ENCODE results near the gene GPLD1.

GPLD1 gene

GRCh38 chr6:24480705-24481104 lies 8.7 kb downstream of the GPLD1 start:
- H3K79me2 ChIP-seq (ENCODE audit: insufficient read depth, low read length): no peaks in the 10 kb centered on the region
- H3K27me3 ChIP-seq (ENCODE audit: low read length): no peaks in the 10 kb centered on the region
- no peak overlapping the region for H3K9ac ChIP-seq (ENCODE audit: low read length)
- H3K4me2 ChIP-seq (ENCODE audit: low read depth, low read length, poor library complexity, severe bottlenecking): no peak overlapping the region
- H3K36me3 ChIP-seq (ENCODE audit: low read length): no peaks in the 10 kb centered on the region
- H4K20me1 ChIP-seq (ENCODE audit: low read depth, low read length): no peaks in the 10 kb centered on the region
- H3K4me3 ChIP-seq (ENCODE audit: insufficient read depth, low read length, poor library complexity, severe bottlenecking): no peak overlapping the region
- no peak overlapping the region for H2AFZ ChIP-seq (ENCODE audit: low read depth, low read length, severe bottlenecking)
- H3K27ac ChIP-seq (ENCODE audit: low read depth, low read length): no peak overlapping the region
- H3K9me3 ChIP-seq (ENCODE audit: insufficient read depth, low read length): no peaks in the 10 kb centered on the region
- TF ChIP-seq EZH2phosphoT487 (conservative IDR thresholded peaks at IDR 0.05; ENCODE audit: low read length): no peak
- TF ChIP-seq, protein P1, sequence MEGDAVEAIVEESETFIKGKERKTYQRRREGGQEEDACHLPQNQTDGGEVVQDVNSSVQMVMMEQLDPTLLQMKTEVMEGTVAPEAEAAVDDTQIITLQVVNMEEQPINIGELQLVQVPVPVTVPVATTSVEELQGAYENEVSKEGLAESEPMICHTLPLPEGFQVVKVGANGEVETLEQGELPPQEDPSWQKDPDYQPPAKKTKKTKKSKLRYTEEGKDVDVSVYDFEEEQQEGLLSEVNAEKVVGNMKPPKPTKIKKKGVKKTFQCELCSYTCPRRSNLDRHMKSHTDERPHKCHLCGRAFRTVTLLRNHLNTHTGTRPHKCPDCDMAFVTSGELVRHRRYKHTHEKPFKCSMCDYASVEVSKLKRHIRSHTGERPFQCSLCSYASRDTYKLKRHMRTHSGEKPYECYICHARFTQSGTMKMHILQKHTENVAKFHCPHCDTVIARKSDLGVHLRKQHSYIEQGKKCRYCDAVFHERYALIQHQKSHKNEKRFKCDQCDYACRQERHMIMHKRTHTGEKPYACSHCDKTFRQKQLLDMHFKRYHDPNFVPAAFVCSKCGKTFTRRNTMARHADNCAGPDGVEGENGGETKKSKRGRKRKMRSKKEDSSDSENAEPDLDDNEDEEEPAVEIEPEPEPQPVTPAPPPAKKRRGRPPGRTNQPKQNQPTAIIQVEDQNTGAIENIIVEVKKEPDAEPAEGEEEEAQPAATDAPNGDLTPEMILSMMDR (IDR thresholded peaks at IDR 0.05; ENCODE audit: insufficient read depth, low read length, poor library complexity, severe bottlenecking): no peak
- no peaks in the 10 kb centered on the region for H3F3A ChIP-seq (ENCODE audit: insufficient read depth)
- H3K9me2 ChIP-seq (replicated peaks; ENCODE audit: insufficient read depth, low read length): no peaks in the 10 kb centered on the region

GRCh38 chr6:24478903-24479302 lies 10.5 kb downstream of the GPLD1 start:
- Histone ChIP-seq H2AFZ (ENCODE audit: low read depth, low read length, severe bottlenecking) (no peak overlapping the region), H3K36me3 (ENCODE audit: low read length) (no peaks in the 10 kb centered on the region), H3K9me2 (replicated peaks; ENCODE audit: insufficient read depth, low read length) (no peaks in the 10 kb centered on the region), H3K79me2 (ENCODE audit: insufficient read depth, low read length) (no peaks in the 10 kb centered on the region), H4K20me1 (ENCODE audit: low read depth, low read length) (no peaks in the 10 kb centered on the region), H3K9ac (ENCODE audit: low read length) (no peak overlapping the region), H3K27ac (ENCODE audit: low read depth, low read length) (no peak overlapping the region), H3K9me3 (ENCODE audit: insufficient read depth, low read length) (no peaks in the 10 kb centered on the region), H3K4me3 (ENCODE audit: insufficient read depth, low read length, poor library complexity, severe bottlenecking) (no peak overlapping the region), H3K27me3 (ENCODE audit: low read length) (no peaks in the 10 kb centered on the region), H3F3A (ENCODE audit: insufficient read depth) (no peaks in the 10 kb centered on the region), H3K4me2 (ENCODE audit: low read depth, low read length, poor library complexity, severe bottlenecking) (no peak overlapping the region)
- no peak for TF ChIP-seq EZH2phosphoT487 (conservative IDR thresholded peaks at IDR 0.05; ENCODE audit: low read length)
- TF ChIP-seq, protein P1 (IDR thresholded peaks at IDR 0.05; ENCODE audit: insufficient read depth, low read length, poor library complexity, severe bottlenecking): no peak

DNA sequence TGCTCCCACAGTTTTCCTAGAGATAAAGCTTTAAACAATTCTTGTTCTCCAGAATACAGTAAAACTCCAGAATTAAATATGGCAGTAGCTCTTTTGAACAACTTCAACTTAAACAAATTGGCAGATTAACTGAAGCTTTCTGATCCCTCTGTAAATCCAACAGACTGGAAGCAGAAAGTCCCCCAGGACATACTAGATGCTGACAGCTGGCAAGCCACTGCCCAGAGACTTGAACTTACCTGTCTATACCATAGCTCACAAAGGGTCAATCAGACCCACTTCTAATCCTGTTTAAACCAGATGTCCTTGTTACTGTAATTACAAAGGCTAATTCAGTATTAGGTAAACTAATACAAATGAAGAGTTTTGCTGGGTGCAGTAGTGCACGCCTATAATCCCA lies 12.3 kb downstream of the GPLD1 start:
- H3K9ac ChIP-seq (ENCODE audit: low read length): no peak overlapping the region
- H3K27ac ChIP-seq (ENCODE audit: low read depth, low read length): no peak overlapping the region
- no peaks in the 10 kb centered on the region for H3K27me3 ChIP-seq (ENCODE audit: low read length)
- no peaks in the 10 kb centered on the region for H3F3A ChIP-seq (ENCODE audit: insufficient read depth)
- H3K9me3 ChIP-seq (ENCODE audit: insufficient read depth, low read length): no peaks in the 10 kb centered on the region
- H3K4me2 ChIP-seq (ENCODE audit: low read depth, low read length, poor library complexity, severe bottlenecking): no peak overlapping the region
- no peak overlapping the region for H2AFZ ChIP-seq (ENCODE audit: low read depth, low read length, severe bottlenecking)
- no peak overlapping the region for H3K4me3 ChIP-seq (ENCODE audit: insufficient read depth, low read length, poor library complexity, severe bottlenecking)
- H4K20me1 ChIP-seq (ENCODE audit: low read depth, low read length): no peaks in the 10 kb centered on the region
- no peaks in the 10 kb centered on the region for H3K36me3 ChIP-seq (ENCODE audit: low read length)
- no peaks in the 10 kb centered on the region for H3K9me2 ChIP-seq (replicated peaks; ENCODE audit: insufficient read depth, low read length)
- TF ChIP-seq, protein P1 (IDR thresholded peaks at IDR 0.05; ENCODE audit: insufficient read depth, low read length, poor library complexity, severe bottlenecking): no peak
- TF ChIP-seq EZH2phosphoT487 (conservative IDR thresholded peaks at IDR 0.05; ENCODE audit: low read length): no peak
- no peaks in the 10 kb centered on the region for H3K79me2 ChIP-seq (ENCODE audit: insufficient read depth, low read length)

Data from SU-DHL-6 (cell line).